GM23248 (cell line): ENCODE measurements around the gene CNPY2. TPM values are rescaled to one million over a fixed set of nuclear protein-coding genes. Genes with fewer than 3 reads are reported as not detected.
"Not testable (repeated sequence)": the region's sequence is repeated elsewhere in the genome, so short reads cannot be mapped to it uniquely, and the experiment has no call there.

Source experiments
- DNase-seq: peaks from one replicate; pipeline ENCODE4 v3.0.0-alpha.2; 2015
- H2AFZ ChIP-seq: fragments of 200-600 bp; sonication (generic); 2 replicates; pipeline ENCODE4 v1.6.1; 2016; ENCODE audit warnings: antibody characterized with exemption
- H3F3A ChIP-seq: fragments of 200-600 bp; sonication (generic); 2 replicates; pipeline ENCODE4 v1.6.1; 2016; ENCODE audit warnings: mild to moderate bottlenecking, antibody characterized with exemption, mixed run types; ENCODE audit not compliant: insufficient read depth
- H3K27ac ChIP-seq: fragments of 200-600 bp; sonication (generic); 2 replicates; pipeline ENCODE4 v1.5.1; 2016; ENCODE audit warnings: mild to moderate bottlenecking
- H3K27me3 ChIP-seq: fragments of 200-600 bp; sonication (generic); replicated peaks from 2 replicates; pipeline ENCODE4 v1.6.1; 2016; ENCODE audit warnings: mild to moderate bottlenecking; ENCODE audit not compliant: insufficient read depth
- H3K36me3 ChIP-seq: fragments of 200-600 bp; sonication (generic); 2 replicates; pipeline ENCODE4 v1.6.1; 2016; ENCODE audit warnings: low read depth, mild to moderate bottlenecking
- H3K4me1 ChIP-seq: fragments of 200-600 bp; sonication (generic); 2 replicates; pipeline ENCODE4 v1.6.1; 2016; ENCODE audit warnings: mild to moderate bottlenecking; ENCODE audit not compliant: insufficient read depth
- H3K4me2 ChIP-seq: fragments of 200-600 bp; sonication (generic); one replicate; pipeline ENCODE4 v1.6.1; 2016; ENCODE audit warnings: mild to moderate bottlenecking; ENCODE audit not compliant: unreplicated experiment
- H3K4me3 ChIP-seq: fragments of 200-600 bp; sonication (generic); 2 replicates; pipeline ENCODE4 v1.5.1; 2016; ENCODE audit warnings: mild to moderate bottlenecking
- H3K79me2 ChIP-seq: fragments of 200-600 bp; sonication (generic); 2 replicates; pipeline ENCODE4 v1.6.1; 2016; ENCODE audit warnings: mild to moderate bottlenecking; ENCODE audit not compliant: insufficient read depth
- H3K9ac ChIP-seq: fragments of 200-600 bp; sonication (generic); 2 replicates; pipeline ENCODE4 v1.6.1; 2016; ENCODE audit warnings: mild to moderate bottlenecking
- H3K9me2 ChIP-seq: fragments of 200-600 bp; sonication (generic); 2 replicates; pipeline ENCODE4 v1.6.1; 2016; ENCODE audit warnings: mixed run types, mild to moderate bottlenecking, moderate library complexity; ENCODE audit not compliant: insufficient read depth
- H3K9me3 ChIP-seq: fragments of 200-600 bp; sonication (generic); one replicate; pipeline ENCODE4 v1.6.1; 2017; ENCODE audit warnings: low read depth
- H4K20me1 ChIP-seq: fragments of 200-600 bp; sonication (generic); 2 replicates; pipeline ENCODE4 v1.6.0; 2016; ENCODE audit not compliant: insufficient read depth
- EZH2 ChIP-seq: fragments of 200-600 bp; sonication (generic); IDR thresholded peaks from 2 replicates; pipeline ENCODE4 v1.6.1; 2018; ENCODE audit warnings: antibody characterized with exemption, mild to moderate bottlenecking; ENCODE audit not compliant: insufficient read depth, poor library complexity, severe bottlenecking
- EZH2phosphoT487 ChIP-seq: fragments of 200-600 bp; sonication (generic); IDR thresholded peaks from 2 replicates; pipeline ENCODE4 v1.6.1; 2018; ENCODE audit warnings: antibody characterized with exemption, moderate library complexity, mild to moderate bottlenecking, low read depth; ENCODE audit not compliant: insufficient read depth
- WGBS, 2 experiments: methylation state at CpG; one replicate each; pipeline ENCODE4 v1.1.6; 2015 to 2017; ENCODE audit warnings: low lambda C conversion rate in 2 of 2, low coverage in 1 of 2; ENCODE audit errors: missing lambda C conversion rate in 2 of 2; 5-methylcytosine and 5-hydroxymethylcytosine counted together
- in situ Hi-C: fragments of 300-500 bp; cut with MboI; formaldehyde crosslinking; loops from 2 replicates; pipeline ENCODE4 v1.15.0; 2020
- polyA plus RNA-seq: library from polyadenylated mRNA; unstranded; fragments of >200 nt; fragmentation: Nextera tagmentation; extraction: Ambion mirVana; gene quantifications from 2 replicates; pipeline ENCODE4 v1.2.1, GENCODE V29; 2016
- total RNA-seq: library from RNA; depleted of rRNA; stranded (reverse); fragments of >200 nt; shearing (Covaris generic); gene quantifications from 2 replicates; pipeline ENCODE4 v1.2.3, GENCODE V29; 2014

CNPY2 gene
- total and polyA plus RNA-seq, 2 experiments from 2014 or later: 97.5 to 248 TPM

GRCh38 chr12:56296295-56296694 is 19.5 kb downstream of the CNPY2 start:
- H4K20me1 ChIP-seq: no peaks in the 10 kb centered on the region; the same call in 1 of the 2 replicates
- H3K27me3 ChIP-seq: no peaks in the 10 kb centered on the region
- WGBS, 2 experiments: 59 to 68% methylated on average over 5 of the region's 5 CpGs
- in situ Hi-C loops: no loop called here
- peaks cover 92% of the 10 kb centered on the region for H3K79me2 ChIP-seq
- peaks cover 18% of the 10 kb centered on the region for H3K4me1 ChIP-seq
- no peak overlapping the region for H3K9ac ChIP-seq
- H3K4me2 ChIP-seq: no peak overlapping the region
- peaks cover 13% of the 10 kb centered on the region for H3F3A ChIP-seq
- H2AFZ ChIP-seq: no peak overlapping the region
- H3K4me3 ChIP-seq: no peak overlapping the region
- no peak for DNase-seq
- TF ChIP-seq EZH2 (no peak), EZH2phosphoT487 (no peak)
- no peaks in the 10 kb centered on the region for H3K9me3 ChIP-seq
- peaks cover 7% of the 10 kb centered on the region; the same call in 1 of the 2 replicates for H3K36me3 ChIP-seq
- no peak overlapping the region for H3K27ac ChIP-seq
- no peaks in the 10 kb centered on the region for H3K9me2 ChIP-seq

- no peak for TF ChIP-seq EZH2phosphoT487
- no peak for TF ChIP-seq EZH2
- Histone ChIP-seq H3K9ac (no peak overlapping the region), H4K20me1 (no peaks in the 10 kb centered on the region; the same call in 1 of the 2 replicates), H2AFZ (no peak overlapping the region), H3K4me1 (peaks cover 7% of the 10 kb centered on the region), H3K36me3 (peaks cover 10% of the 10 kb centered on the region; the same call in 1 of the 2 replicates), H3K27me3 (no peaks in the 10 kb centered on the region), H3K79me2 (peaks cover 100% of the 10 kb centered on the region), H3K9me3 (no peaks in the 10 kb centered on the region), H3K9me2 (no peaks in the 10 kb centered on the region), H3K27ac (no peak overlapping the region), H3K4me3 (no peak overlapping the region), H3K4me2 (no peak overlapping the region), H3F3A (peaks cover 5% of the 10 kb centered on the region)
- in situ Hi-C loops: no loop called here
- WGBS, 2 experiments: 90 to 94% methylated on average over 5 of the region's 5 CpGs
- no peak for DNase-seq
Measured at GRCh38 chr12:56293795-56294194, 22.0 kb downstream of the CNPY2 start.

DNA sequence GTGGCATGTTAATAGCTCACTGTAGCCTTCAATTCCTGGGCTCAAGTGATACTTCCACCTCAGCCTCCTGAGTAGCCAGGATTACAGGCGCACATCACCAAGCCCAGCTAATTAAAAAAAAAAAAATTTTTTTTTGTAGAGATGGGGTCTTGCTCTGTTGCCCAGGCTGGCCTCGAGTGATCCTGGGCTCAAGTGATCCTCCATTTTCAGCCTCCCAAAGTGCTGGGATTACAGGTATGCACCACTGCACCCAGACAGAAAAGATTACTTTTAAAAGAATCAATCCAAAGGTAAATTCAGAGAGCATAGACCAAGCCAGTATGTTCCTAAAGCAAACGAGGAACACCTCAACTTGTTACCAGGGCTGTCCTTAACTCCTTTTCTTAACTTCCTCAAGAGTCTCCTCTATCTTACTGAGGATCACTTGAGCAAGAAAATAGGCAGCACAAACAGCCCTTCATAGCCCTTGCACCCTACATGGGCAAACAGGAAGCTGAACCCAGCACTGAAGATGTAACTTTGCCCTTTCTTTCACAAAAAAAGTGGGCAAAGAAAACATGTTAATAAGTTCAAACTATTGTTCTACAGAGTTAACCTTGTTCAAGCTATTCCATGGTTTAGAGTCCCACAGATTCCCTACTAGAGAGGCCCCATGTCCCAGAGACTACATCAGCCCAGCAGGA is 26.9 kb downstream of the CNPY2 start:
- TF ChIP-seq EZH2phosphoT487 (no peak), EZH2 (no peak)
- H4K20me1 ChIP-seq: no peaks in the 10 kb centered on the region
- H3K4me1 ChIP-seq: no peaks in the 10 kb centered on the region
- no peak overlapping the region for H2AFZ ChIP-seq
- H3K36me3 ChIP-seq: peaks cover 14% of the 10 kb centered on the region; the same call in 1 of the 2 replicates
- H3F3A ChIP-seq: no peaks in the 10 kb centered on the region
- no peak overlapping the region for H3K4me2 ChIP-seq
- H3K9me3 ChIP-seq: no peaks in the 10 kb centered on the region
- no peaks in the 10 kb centered on the region for H3K9me2 ChIP-seq
- no peak overlapping the region for H3K27ac ChIP-seq
- peaks cover 77% of the 10 kb centered on the region for H3K79me2 ChIP-seq
- no peaks in the 10 kb centered on the region for H3K27me3 ChIP-seq
- DNase-seq: no peak
- no peak overlapping the region for H3K9ac ChIP-seq
- in situ Hi-C loops: no loop called here
- 96 to 99% methylated on average over 3 of the region's 3 CpGs for WGBS, 2 experiments
- no peak overlapping the region for H3K4me3 ChIP-seq

DNA sequence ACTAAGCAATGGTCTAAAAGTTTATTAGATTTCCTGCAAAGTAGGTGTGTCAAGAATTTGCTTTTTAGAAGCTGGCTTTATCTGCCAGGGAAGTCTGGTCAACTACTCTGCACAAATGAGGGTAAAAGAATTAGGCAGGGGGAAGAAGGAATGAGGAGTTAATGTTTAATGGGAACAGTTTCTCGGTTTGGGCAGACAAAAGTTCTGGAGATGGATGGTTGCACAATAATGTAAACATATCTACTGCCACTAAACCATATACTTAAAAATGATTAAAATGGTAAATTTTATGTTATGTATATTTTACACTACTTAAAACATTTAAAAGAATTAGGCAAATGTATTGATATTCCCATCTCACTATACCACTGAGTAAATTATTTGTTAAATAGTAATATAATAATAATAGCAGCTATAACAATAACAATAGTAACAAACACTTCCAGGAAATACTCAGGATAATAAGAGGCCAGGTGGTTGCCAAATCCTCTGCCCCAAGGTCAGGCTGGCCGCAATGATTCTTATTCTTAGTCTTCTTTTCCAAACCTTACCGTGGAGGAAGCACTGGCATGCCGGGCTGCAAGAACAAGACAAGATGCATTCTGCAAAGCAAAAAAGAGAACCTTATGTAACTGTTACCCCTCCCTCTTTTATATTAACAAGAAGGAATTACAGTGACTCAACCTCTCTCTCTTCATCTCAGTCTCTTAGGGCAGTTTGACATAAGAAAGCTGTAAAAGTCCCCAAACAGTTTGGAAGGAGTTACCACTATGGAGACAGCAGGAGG is 29.6 kb downstream of the CNPY2 start:
- no peak overlapping the region for H2AFZ ChIP-seq
- in situ Hi-C loops: no loop called here
- H4K20me1 ChIP-seq: no peaks in the 10 kb centered on the region
- peaks cover 34% of the 10 kb centered on the region for H3K36me3 ChIP-seq
- H3K9me2 ChIP-seq: no peaks in the 10 kb centered on the region
- H3K27ac ChIP-seq: no peak overlapping the region
- H3K27me3 ChIP-seq: no peaks in the 10 kb centered on the region
- H3F3A ChIP-seq: no peaks in the 10 kb centered on the region
- no peak overlapping the region for H3K4me2 ChIP-seq
- 53 to 58% methylated on average over 4 of the region's 4 CpGs for WGBS, 2 experiments
- peaks cover 51% of the 10 kb centered on the region for H3K79me2 ChIP-seq
- H3K9ac ChIP-seq: no peak overlapping the region
- DNase-seq: no peak
- H3K4me3 ChIP-seq: no peak overlapping the region
- H3K9me3 ChIP-seq: no peaks in the 10 kb centered on the region
- TF ChIP-seq EZH2: no peak
- no peak for TF ChIP-seq EZH2phosphoT487
- no peaks in the 10 kb centered on the region for H3K4me1 ChIP-seq

GRCh38 chr12:56284263-56284662 is 31.5 kb downstream of the CNPY2 start:
- DNase-seq, in situ Hi-C loops, H3K9me3 ChIP-seq, H3K9me2 ChIP-seq, H3K4me1 ChIP-seq, H3K27me3 ChIP-seq, H3K4me3 ChIP-seq, H3K27ac ChIP-seq, H3F3A ChIP-seq, H3K4me2 ChIP-seq, H2AFZ ChIP-seq, H4K20me1 ChIP-seq, H3K9ac ChIP-seq: not testable (repeated sequence)
- WGBS, 2 experiments: 91 to 93% methylated on average over 4 to 5 of the region's 5 CpGs
- Histone ChIP-seq H3K79me2 (peaks cover 32% of the 10 kb centered on the region), H3K36me3 (peaks cover 42% of the 10 kb centered on the region)
